ENCODE data around the gene BEAN1.
"Not testable (repeated sequence)": the region's sequence is repeated elsewhere in the genome, so short reads cannot be mapped to it uniquely, and the experiment has no call there.

The BEAN1 gene

GRCh38 chr16:66442502-66443268 lies 15.6 kb downstream of the BEAN1 start:
- no peak for FAIRE-seq

- no peak for FAIRE-seq
Observed at GRCh38 chr16:66443269-66443652, 16.2 kb downstream of the BEAN1 start.

- FAIRE-seq, result no peak
Observed at GRCh38 chr16:66444049-66444481, 17.0 kb downstream of the BEAN1 start.

- FAIRE-seq, result no peak
Observed at GRCh38 chr16:66446737-66447136, 19.6 kb downstream of the BEAN1 start.

GRCh38 chr16:66447491-66447890 lies 20.4 kb downstream of the BEAN1 start:
- no peak for FAIRE-seq

GRCh38 chr16:66451548-66451947 lies 24.5 kb downstream of the BEAN1 start:
- FAIRE-seq, result no peak

GRCh38 chr16:66453230-66453629 lies 26.1 kb downstream of the BEAN1 start:
- not testable (repeated sequence) for FAIRE-seq

- no peak for FAIRE-seq
Observed at GRCh38 chr16:66454751-66455150, 27.7 kb downstream of the BEAN1 start.

GRCh38 chr16:66455970-66456369 lies 28.9 kb downstream of the BEAN1 start:
- no peak for FAIRE-seq

- FAIRE-seq, result no peak
Observed at GRCh38 chr16:66457888-66458287, 30.8 kb downstream of the BEAN1 start.

GRCh38 chr16:66458292-66458691 lies 31.2 kb downstream of the BEAN1 start:
- FAIRE-seq, result no peak

- FAIRE-seq, result no peak
Observed at GRCh38 chr16:66458853-66459252, 31.8 kb downstream of the BEAN1 start.

- FAIRE-seq, result no peak
Observed at GRCh38 chr16:66459878-66460277, 32.8 kb downstream of the BEAN1 start.

- no peak for FAIRE-seq
Observed at GRCh38 chr16:66460703-66461102, 33.6 kb downstream of the BEAN1 start.

- no peak for FAIRE-seq
Observed at GRCh38 chr16:66462912-66463311, 35.8 kb downstream of the BEAN1 start.

GRCh38 chr16:66465946-66466345 lies 38.9 kb downstream of the BEAN1 start:
- FAIRE-seq, result not testable (repeated sequence)

- not testable (repeated sequence) for FAIRE-seq
Observed at GRCh38 chr16:66466636-66467035, 39.5 kb downstream of the BEAN1 start.

GRCh38 chr16:66467611-66468010 lies 40.5 kb downstream of the BEAN1 start:
- FAIRE-seq, result no peak

- no peak for FAIRE-seq
Observed at GRCh38 chr16:66468321-66468965, 41.3 kb downstream of the BEAN1 start.

GRCh38 chr16:66469291-66469946 lies 42.3 kb downstream of the BEAN1 start:
- no peak for FAIRE-seq

- FAIRE-seq, result no peak
Observed at GRCh38 chr16:66469947-66470546, 43.0 kb downstream of the BEAN1 start.

- no peak for FAIRE-seq
Observed at GRCh38 chr16:66470556-66470955, 43.5 kb downstream of the BEAN1 start.

GRCh38 chr16:66471264-66471663 lies 44.2 kb downstream of the BEAN1 start:
- no peak for FAIRE-seq

Data from G401.6 (cell line).